ENCODE data around the gene WDR75. TPM values are rescaled to one million over a fixed set of nuclear protein-coding genes. Genes with fewer than 3 reads are reported as not detected.

The WDR75 gene
- total RNA-seq, 1 donor from 2014 or later, result 61.4 TPM

DNA sequence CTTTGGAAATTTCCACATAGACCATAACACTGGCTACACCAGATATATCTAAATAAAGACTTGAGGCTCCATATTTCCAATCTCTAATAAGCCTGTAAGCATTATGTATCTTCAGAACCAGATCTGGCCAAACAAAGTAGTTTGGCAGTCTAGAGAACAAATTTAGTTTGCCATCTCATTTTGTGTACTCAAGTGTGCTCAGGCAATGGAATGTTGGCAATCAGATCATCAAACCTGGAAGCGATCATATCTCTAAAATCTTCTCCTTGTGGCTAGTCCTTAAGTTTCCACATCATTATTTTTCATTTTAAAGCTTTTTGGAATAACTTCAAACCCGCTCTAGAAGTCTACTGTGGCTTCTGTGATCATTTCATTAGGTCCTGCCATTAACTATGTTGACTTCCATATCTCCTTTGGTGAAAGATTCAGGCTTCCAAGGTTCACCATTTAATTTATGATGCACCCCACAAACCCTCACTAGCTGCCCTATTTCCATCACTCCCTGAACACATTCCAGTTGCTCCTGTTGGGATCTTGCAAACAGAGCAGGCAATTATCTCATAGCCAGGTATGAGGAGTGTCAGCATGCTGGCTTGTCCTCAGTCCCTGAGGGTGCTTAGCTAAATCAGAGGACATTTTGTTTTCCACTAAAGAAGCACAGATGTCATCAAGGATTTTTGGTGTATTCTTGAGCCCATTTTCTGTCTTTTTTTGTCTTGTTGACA, 46.2 kb downstream of the WDR75 start:
- H3K27ac Mint-ChIP-seq, result peak overlapping the region; percentile 48
- no peak for TF ChIP-seq CTCF (IDR thresholded peaks at IDR 0.05; ENCODE audit: unreplicated experiment)
- DNase-seq (ENCODE audit: low spot score in 2 of 2, unreplicated experiment in 2 of 2), result no peak
- no peaks in the 10 kb centered on the region for H3K36me3 Mint-ChIP-seq
- peaks cover 43% of the 10 kb centered on the region for H3K4me1 Mint-ChIP-seq
- no peaks in the 10 kb centered on the region for H3K9me3 Mint-ChIP-seq
- no peak overlapping the region for H3K4me3 Mint-ChIP-seq
- H3K27me3 Mint-ChIP-seq (ENCODE audit: low read depth), result no peaks in the 10 kb centered on the region

DNA sequence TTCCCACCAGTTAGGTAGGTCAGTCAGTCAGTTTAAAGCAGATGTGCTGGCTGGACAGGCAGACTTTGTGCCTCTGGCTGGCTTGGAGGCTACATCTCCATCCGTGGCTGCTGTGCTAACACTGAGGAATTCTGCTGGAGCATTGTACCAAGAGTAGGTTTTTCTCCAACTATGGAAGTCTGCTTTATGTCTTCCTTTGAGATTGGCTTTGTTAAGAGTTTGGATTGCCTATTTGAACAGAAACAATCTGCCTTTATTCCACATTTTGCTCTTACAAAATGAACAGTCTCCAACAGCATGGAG, 46.7 kb downstream of the WDR75 start:
- Mint-ChIP-seq H3K4me3 (no peak overlapping the region), H3K27me3 (ENCODE audit: low read depth) (no peaks in the 10 kb centered on the region), H3K36me3 (no peaks in the 10 kb centered on the region), H3K9me3 (no peaks in the 10 kb centered on the region), H3K27ac (peak overlapping the region; percentile 48), H3K4me1 (peaks cover 40% of the 10 kb centered on the region)
- no peak for DNase-seq (ENCODE audit: low spot score in 2 of 2, unreplicated experiment in 2 of 2)
- no peak for TF ChIP-seq CTCF (IDR thresholded peaks at IDR 0.05; ENCODE audit: unreplicated experiment)

GRCh38 chr2:189492451-189492850, 51.2 kb downstream of the WDR75 start:
- Mint-ChIP-seq H3K4me3 (no peak overlapping the region), H3K27ac (no peak overlapping the region), H3K9me3 (peaks cover 10% of the 10 kb centered on the region), H3K27me3 (ENCODE audit: low read depth) (no peaks in the 10 kb centered on the region), H3K36me3 (peaks cover 2% of the 10 kb centered on the region), H3K4me1 (peaks cover 9% of the 10 kb centered on the region)
- no peak for TF ChIP-seq CTCF (IDR thresholded peaks at IDR 0.05; ENCODE audit: unreplicated experiment)
- DNase-seq (ENCODE audit: low spot score in 2 of 2, unreplicated experiment in 2 of 2), result no peak

- Mint-ChIP-seq H3K27me3 (ENCODE audit: low read depth) (no peaks in the 10 kb centered on the region), H3K4me3 (no peak overlapping the region), H3K4me1 (peaks cover 41% of the 10 kb centered on the region), H3K36me3 (peaks cover 2% of the 10 kb centered on the region), H3K9me3 (peaks cover 10% of the 10 kb centered on the region), H3K27ac (peak overlapping the region; percentile 32)
- no peak for DNase-seq (ENCODE audit: low spot score in 2 of 2, unreplicated experiment in 2 of 2)
- TF ChIP-seq CTCF (IDR thresholded peaks at IDR 0.05; ENCODE audit: unreplicated experiment), result no peak
These were observed 56.9 kb downstream of the WDR75 start for GRCh38 chr2:189498205-189498604.

- Mint-ChIP-seq H3K4me3 (no peak overlapping the region), H3K27ac (no peak overlapping the region), H3K9me3 (peaks cover 10% of the 10 kb centered on the region), H3K27me3 (ENCODE audit: low read depth) (no peaks in the 10 kb centered on the region), H3K4me1 (peaks cover 46% of the 10 kb centered on the region), H3K36me3 (peaks cover 2% of the 10 kb centered on the region)
- no peak for DNase-seq (ENCODE audit: low spot score in 2 of 2, unreplicated experiment in 2 of 2)
- no peak for TF ChIP-seq CTCF (IDR thresholded peaks at IDR 0.05; ENCODE audit: unreplicated experiment)
These were observed 57.9 kb downstream of the WDR75 start for GRCh38 chr2:189499137-189499536.

All from mesothelial cell of epicardium (in vitro differentiated cells).